RPMI8226 (cell line): ENCODE measurements around the gene IZUMO1.
A peak's percentile ranks its signal among the peaks of the same experiment; 100 is the strongest.
"Not testable (repeated sequence)": the region's sequence is repeated elsewhere in the genome, so short reads cannot be mapped to it uniquely, and the experiment has no call there.

Source experiments
- DNase-seq: peaks from one replicate; pipeline ENCODE4 v3.0.0-alpha.2; 2015

The IZUMO1 gene

GRCh38 chr19:48711106-48711662 is 35.5 kb downstream of the IZUMO1 start:
- DNase-seq, result no peak

- DNase-seq, result no peak
Observed at GRCh38 chr19:48708471-48708870, 38.2 kb downstream of the IZUMO1 start.

GRCh38 chr19:48705431-48705830 is 41.3 kb downstream of the IZUMO1 start:
- DNase-seq, result no peak

GRCh38 chr19:48703316-48703715 is 43.4 kb downstream of the IZUMO1 start:
- no peak for DNase-seq

GRCh38 chr19:48702701-48703100 is 44.0 kb downstream of the IZUMO1 start:
- no peak for DNase-seq

- peak; percentile 67 for DNase-seq
Observed at GRCh38 chr19:48698046-48698445, 48.7 kb downstream of the IZUMO1 start.

GRCh38 chr19:48696353-48697010 is 50.2 kb downstream of the IZUMO1 start:
- peak; percentile 60 for DNase-seq

GRCh38 chr19:48695743-48696352 is 50.9 kb downstream of the IZUMO1 start, which contains the start of gene FUT2:
Gene FUT2, plus strand, starts transcription at chr19:48695971. Its CDS starts 6,986 bp downstream, at chr19:48702957.
- DNase-seq, result peak; percentile 77

GRCh38 chr19:48693629-48694028 is 53.1 kb downstream of the IZUMO1 start:
- not testable (repeated sequence) for DNase-seq
